ENCODE results near the gene ZNF830. TPM values are rescaled to one million over a fixed set of nuclear protein-coding genes. Genes with fewer than 3 reads are reported as not detected.
"Not testable (repeated sequence)": the region's sequence is repeated elsewhere in the genome, so short reads cannot be mapped to it uniquely, and the experiment has no call there.

Gene ZNF830, protein sequence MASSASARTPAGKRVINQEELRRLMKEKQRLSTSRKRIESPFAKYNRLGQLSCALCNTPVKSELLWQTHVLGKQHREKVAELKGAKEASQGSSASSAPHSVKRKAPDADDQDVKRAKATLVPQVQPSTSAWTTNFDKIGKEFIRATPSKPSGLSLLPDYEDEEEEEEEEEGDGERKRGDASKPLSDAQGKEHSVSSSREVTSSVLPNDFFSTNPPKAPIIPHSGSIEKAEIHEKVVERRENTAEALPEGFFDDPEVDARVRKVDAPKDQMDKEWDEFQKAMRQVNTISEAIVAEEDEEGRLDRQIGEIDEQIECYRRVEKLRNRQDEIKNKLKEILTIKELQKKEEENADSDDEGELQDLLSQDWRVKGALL
- total RNA-seq = 10 to 100 TPM; 20.0 TPM

GRCh38 chr17:34961093-34961911 is at the start of gene ZNF830, which contains the start of gene CCT6B:
Gene ZNF830 (plus strand): TSS chr17:34961540. CDS start chr17:34961567, 27 bp downstream.
Gene CCT6B (minus strand): TSS chr17:34961460. CDS start chr17:34961393, 67 bp downstream.
- DNase-seq (peak; percentile 95), ATAC-seq (peak; percentile 91)
- POLR2A ChIA-PET = no interaction called here
- Mint-ChIP-seq H3K27me3 (no peaks in the 10 kb centered on the region), H3K36me3 (ENCODE audit: low read depth) (peaks cover 25% of the 10 kb centered on the region), H3K4me3 (peak within 1 kb of the TSS; percentile 99), H3K9me3 (ENCODE audit: low read depth) (no peaks in the 10 kb centered on the region), H3K4me1 (peaks cover 26% of the 10 kb centered on the region), H3K27ac (peak within 1 kb of the TSS; percentile 100)
- intact Hi-C loops (cut with DNase I, micrococcal nuclease) = loop anchor here (1.0 to 10.0 kb wide), 11 partner anchors 19 to 1525 kb away; partner anchors contain the start of genes LIG3 (in 1 of the 2), RAD51D (in 1 of the 2), RFFL (in 1 of the 2) and TAF15 (in 1 of the 2)
- CTCF ChIA-PET = interaction anchor here (1.0 kb wide), 2 partner anchors 9 to 19 kb away, joined by 3 to 5 read pairs; partner anchors contain the start of gene LIG3

GRCh38 chr17:34913001-34913400 is 48.3 kb upstream of the ZNF830 start:
- CTCF ChIA-PET = no interaction called here

DNA sequence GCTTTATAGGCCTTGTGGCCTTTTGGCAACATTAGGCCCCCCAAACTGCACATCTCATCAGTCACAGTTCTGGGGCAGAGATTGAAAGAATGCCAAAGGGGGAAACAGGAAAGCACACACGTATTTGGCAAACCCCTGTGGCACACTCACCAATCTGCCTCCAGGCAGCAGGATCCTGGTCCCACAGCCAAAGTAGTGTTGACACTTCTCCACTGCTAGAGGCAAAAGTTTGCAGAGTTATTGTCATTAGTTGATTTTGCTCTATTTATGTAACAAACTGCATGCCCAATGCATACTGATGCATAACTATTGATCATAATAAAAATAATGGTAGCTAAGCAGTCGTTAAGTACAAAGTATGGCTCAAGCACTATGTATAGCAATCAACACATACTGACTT is 45.2 kb upstream of the ZNF830 start:
- Mint-ChIP-seq H3K36me3 (ENCODE audit: low read depth) (no peaks in the 10 kb centered on the region), H3K4me3 (no peak overlapping the region), H3K27me3 (no peaks in the 10 kb centered on the region), H3K9me3 (ENCODE audit: low read depth) (no peaks in the 10 kb centered on the region), H3K27ac (no peak overlapping the region), H3K4me1 (no peaks in the 10 kb centered on the region)
- intact Hi-C loops (cut with DNase I, micrococcal nuclease) = no loop called here
- ChIA-PET POLR2A (no interaction called here), CTCF (interaction anchor here (0.8 to 0.9 kb wide), 2 partner anchors 373 to 375 kb away, joined by 3 to 4 read pairs; no protein-coding TSS in a partner anchor)
- no peak for DNase-seq
- ATAC-seq = no peak

More at GRCh38 chr17:34913001-34913400, 48.3 kb upstream of the ZNF830 start:
- H3K4me1 Mint-ChIP-seq = no peaks in the 10 kb centered on the region
- H3K27me3 Mint-ChIP-seq = no peaks in the 10 kb centered on the region
- H3K36me3 Mint-ChIP-seq (ENCODE audit: low read depth) = no peaks in the 10 kb centered on the region
- H3K27ac Mint-ChIP-seq = no peak overlapping the region
- POLR2A ChIA-PET = no interaction called here
- no peak for ATAC-seq
- no peak overlapping the region for H3K4me3 Mint-ChIP-seq
- DNase-seq = no peak
- intact Hi-C loops (cut with DNase I, micrococcal nuclease) = no loop called here
- no peaks in the 10 kb centered on the region for H3K9me3 Mint-ChIP-seq (ENCODE audit: low read depth)

DNA sequence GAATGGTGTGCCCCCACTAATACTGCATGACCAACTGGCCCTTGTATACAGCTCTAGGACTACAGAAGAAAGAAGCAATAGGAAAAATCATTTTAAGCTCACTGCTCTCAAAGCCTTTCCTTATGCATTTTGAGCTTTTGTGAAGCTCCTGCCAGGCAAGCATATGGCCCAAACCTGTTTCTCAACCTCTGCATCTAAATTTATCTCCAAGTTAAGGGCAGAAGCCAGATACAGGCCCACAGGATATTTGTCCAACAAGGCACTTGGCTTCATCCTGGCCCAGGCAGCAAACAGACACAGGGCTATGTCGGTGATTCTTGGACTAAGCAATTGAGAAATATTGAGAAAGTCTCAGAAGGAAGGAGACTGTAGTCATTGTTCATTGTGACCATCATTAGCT is 44.0 kb upstream of the ZNF830 start:
- Mint-ChIP-seq H3K4me3 (no peak overlapping the region), H3K27me3 (no peaks in the 10 kb centered on the region), H3K4me1 (no peaks in the 10 kb centered on the region), H3K9me3 (ENCODE audit: low read depth) (no peaks in the 10 kb centered on the region), H3K27ac (no peak overlapping the region), H3K36me3 (ENCODE audit: low read depth) (no peaks in the 10 kb centered on the region)
- CTCF ChIA-PET = interaction anchor here (0.5 kb wide), 1 partner anchor 506 kb away, joined by 3 read pairs; no protein-coding TSS in a partner anchor
- ATAC-seq (no peak), DNase-seq (no peak)
- POLR2A ChIA-PET = no interaction called here
- intact Hi-C loops (cut with DNase I, micrococcal nuclease) = no loop called here

GRCh38 chr17:34920676-34921075 is 40.7 kb upstream of the ZNF830 start:
- no peaks in the 10 kb centered on the region for H3K4me1 Mint-ChIP-seq
- no peaks in the 10 kb centered on the region for H3K27me3 Mint-ChIP-seq
- ChIA-PET CTCF (no interaction called here), POLR2A (no interaction called here)
- DNase-seq (no peak), ATAC-seq (no peak)
- H3K27ac Mint-ChIP-seq = no peak overlapping the region
- H3K36me3 Mint-ChIP-seq (ENCODE audit: low read depth) = no peaks in the 10 kb centered on the region
- H3K9me3 Mint-ChIP-seq (ENCODE audit: low read depth) = no peaks in the 10 kb centered on the region
- intact Hi-C loops (cut with DNase I, micrococcal nuclease) = no loop called here
- H3K4me3 Mint-ChIP-seq = no peak overlapping the region

DNA sequence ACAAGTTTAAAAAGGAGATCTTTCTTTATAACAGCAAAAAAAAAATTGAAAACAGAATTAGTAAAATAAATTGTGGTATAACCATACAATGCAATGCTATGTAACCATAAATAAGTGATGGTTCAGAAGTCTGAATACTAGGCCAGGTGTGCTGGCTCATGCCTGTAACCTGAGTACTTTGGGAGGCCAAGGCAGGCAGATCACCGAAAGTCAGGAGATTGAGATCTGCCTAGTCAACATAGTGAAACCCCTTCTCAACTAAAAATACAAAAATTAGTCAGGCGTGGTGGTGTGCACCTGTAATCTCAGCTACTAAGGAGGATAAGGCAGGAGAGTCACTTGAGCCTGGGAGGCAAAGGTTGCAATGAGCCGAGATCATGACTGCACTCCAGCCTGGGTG is 34.7 kb upstream of the ZNF830 start:
- ATAC-seq (no peak), DNase-seq (no peak)
- Mint-ChIP-seq H3K36me3 (ENCODE audit: low read depth) (no peaks in the 10 kb centered on the region), H3K27me3 (no peaks in the 10 kb centered on the region), H3K4me3 (no peak overlapping the region), H3K27ac (no peak overlapping the region), H3K9me3 (ENCODE audit: low read depth) (no peaks in the 10 kb centered on the region), H3K4me1 (no peaks in the 10 kb centered on the region)
- intact Hi-C loops (cut with DNase I, micrococcal nuclease) = no loop called here
- CTCF ChIA-PET = no interaction called here
- POLR2A ChIA-PET = no interaction called here

DNA sequence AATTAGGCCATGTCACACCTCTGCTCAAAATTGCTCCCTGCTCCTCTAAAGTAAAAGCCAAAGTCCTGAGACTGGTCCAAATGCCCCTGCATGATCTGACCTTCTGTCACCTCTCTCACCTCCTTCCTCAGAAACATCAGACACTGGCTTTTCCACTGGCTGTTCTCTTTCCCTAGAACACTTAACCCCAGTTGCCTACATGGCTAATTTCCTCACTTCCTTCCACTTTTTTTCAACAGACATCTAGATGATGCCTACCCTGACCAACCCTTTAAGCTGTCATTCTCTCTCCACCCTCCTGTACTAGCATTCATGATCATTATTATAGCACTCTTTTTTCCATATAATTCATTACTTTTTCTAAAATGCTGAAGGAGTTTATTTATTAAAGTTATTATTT is 31.1 kb upstream of the ZNF830 start:
- intact Hi-C loops (cut with DNase I, micrococcal nuclease) = no loop called here
- Mint-ChIP-seq H3K4me3 (no peak overlapping the region), H3K27ac (no peak overlapping the region), H3K27me3 (peaks cover 2% of the 10 kb centered on the region), H3K9me3 (ENCODE audit: low read depth) (no peaks in the 10 kb centered on the region), H3K36me3 (ENCODE audit: low read depth) (no peaks in the 10 kb centered on the region), H3K4me1 (no peaks in the 10 kb centered on the region)
- ChIA-PET CTCF (interaction anchor here (1.0 kb wide), 1 partner anchor 283 kb away, joined by 3 read pairs; no protein-coding TSS in a partner anchor), POLR2A (no interaction called here)
- DNase-seq = no peak
- no peak for ATAC-seq

DNA sequence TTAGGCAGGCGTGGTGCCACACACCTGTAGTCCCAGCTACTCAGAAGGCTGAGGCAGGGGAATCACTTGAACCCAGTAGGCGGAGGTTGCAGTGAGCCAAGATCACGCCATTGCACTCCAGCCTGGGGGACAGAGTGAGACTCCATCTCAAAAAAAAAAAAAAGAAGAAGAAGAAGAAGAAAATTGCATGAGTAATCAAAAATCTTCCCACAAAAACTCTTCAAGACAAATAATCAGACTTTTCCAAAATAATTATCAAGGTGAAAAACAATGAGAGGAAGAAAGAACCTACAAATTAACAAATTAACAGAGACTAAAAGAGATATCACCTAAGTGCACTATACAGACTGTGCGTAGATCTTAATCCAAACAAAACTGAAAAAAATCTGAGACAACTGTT is 10.6 kb upstream of the ZNF830 start:
- H3K36me3 Mint-ChIP-seq (ENCODE audit: low read depth); intact Hi-C loops (cut with DNase I, micrococcal nuclease); H3K4me1 Mint-ChIP-seq; POLR2A ChIA-PET; DNase-seq; H3K27me3 Mint-ChIP-seq; CTCF ChIA-PET; ATAC-seq; H3K27ac Mint-ChIP-seq; H3K9me3 Mint-ChIP-seq (ENCODE audit: low read depth); H3K4me3 Mint-ChIP-seq: not testable (repeated sequence)

DNA sequence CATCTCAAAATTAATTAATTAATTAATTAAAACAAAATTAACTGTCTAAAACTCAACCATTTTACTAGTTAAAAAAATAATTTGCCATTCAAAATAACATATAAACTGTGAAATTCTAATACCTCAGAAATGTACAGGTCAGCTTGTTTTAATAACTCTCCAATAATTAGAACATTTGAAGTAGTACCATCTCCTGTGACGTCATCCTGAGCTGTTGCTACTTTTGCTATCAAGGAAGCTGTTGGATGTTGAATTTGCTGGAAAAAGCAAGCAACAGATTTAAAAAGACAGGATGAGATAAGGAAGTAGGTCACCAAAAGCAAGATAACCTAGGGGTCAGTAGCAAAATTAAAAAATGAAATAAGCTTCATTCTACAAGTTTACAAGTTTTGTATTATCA is 2.9 kb upstream of the ZNF830 start:
- Mint-ChIP-seq H3K9me3 (ENCODE audit: low read depth) (no peaks in the 10 kb centered on the region), H3K4me1 (peaks cover 18% of the 10 kb centered on the region), H3K27ac (no peak overlapping the region), H3K36me3 (ENCODE audit: low read depth) (peaks cover 14% of the 10 kb centered on the region), H3K27me3 (no peaks in the 10 kb centered on the region), H3K4me3 (no peak overlapping the region)
- CTCF ChIA-PET = interaction anchor here (1.4 kb wide), 1 partner anchor 132 kb away, joined by 7 read pairs; no protein-coding TSS in a partner anchor
- DNase-seq (no peak), ATAC-seq (no peak)
- intact Hi-C loops (cut with DNase I, micrococcal nuclease) = no loop called here
- POLR2A ChIA-PET = interaction anchor here (1.1 kb wide), 1 partner anchor 105 kb away, joined by 3 read pairs; the partner anchor contains the start of gene RFFL

GRCh38 chr17:34974179-34974578 is 12.8 kb downstream of the ZNF830 start:
- CTCF ChIA-PET = interaction anchor here (0.8 to 1.7 kb wide), 3 partner anchors 8 to 480 kb away, joined by 3 to 6 read pairs (median 3); partner anchors contain the start of gene RAD51D
- peaks cover 15% of the 10 kb centered on the region for H3K4me1 Mint-ChIP-seq
- ATAC-seq (no peak), DNase-seq (no peak)
- no peaks in the 10 kb centered on the region for H3K9me3 Mint-ChIP-seq (ENCODE audit: low read depth)
- H3K27me3 Mint-ChIP-seq = no peaks in the 10 kb centered on the region
- POLR2A ChIA-PET = interaction anchor here (1.4 kb wide), 1 partner anchor 10 kb away, joined by 3 read pairs; no protein-coding TSS in a partner anchor
- no peak overlapping the region for H3K4me3 Mint-ChIP-seq
- intact Hi-C loops (cut with DNase I, micrococcal nuclease) = no loop called here
- H3K27ac Mint-ChIP-seq = peak overlapping the region; percentile 26
- H3K36me3 Mint-ChIP-seq (ENCODE audit: low read depth) = peaks cover 2% of the 10 kb centered on the region

Data from activated CD4-positive, alpha-beta T cell treated with anti-CD3 and anti-CD28 coated beads for 36 hours (primary cell).